Type B pancreatic cell (in vitro differentiated cells): ENCODE results near the gene HERC4. TPM values are rescaled to one million over a fixed set of nuclear protein-coding genes. Genes with fewer than 3 reads are reported as not detected.

Experiments used
- DNase-seq: peaks from one replicate; pipeline ENCODE4 v3.0.0; 2021; ENCODE audit warnings: mixed read lengths; ENCODE audit not compliant: unreplicated experiment; ENCODE audit errors: extremely low spot score
- H3K27ac Mint-ChIP-seq: 2 replicates; pipeline ENCODE4 v1.8.0; 2021; ENCODE audit warnings: mild to moderate bottlenecking, mixed read lengths
- H3K27me3 Mint-ChIP-seq: 2 replicates; pipeline ENCODE4 v1.8.0; 2021; ENCODE audit warnings: mixed read lengths
- H3K36me3 Mint-ChIP-seq: 2 replicates; pipeline ENCODE4 v1.8.0; 2021; ENCODE audit warnings: mixed read lengths
- H3K4me1 Mint-ChIP-seq: one replicate; pipeline ENCODE4 v1.8.0; 2021; ENCODE audit warnings: mixed read lengths; ENCODE audit not compliant: unreplicated experiment
- H3K4me3 Mint-ChIP-seq: 2 replicates; pipeline ENCODE4 v1.8.0; 2021; ENCODE audit warnings: mild to moderate bottlenecking, mixed read lengths
- H3K9me3 Mint-ChIP-seq: 2 replicates; pipeline ENCODE4 v1.8.0; 2021; ENCODE audit warnings: mixed read lengths
- total RNA-seq: library from RNA; stranded (reverse); gene quantifications from 2 replicates; pipeline ENCODE4 v1.2.1, GENCODE V29; 2021; ENCODE audit warnings: low replicate concordance
- TF ChIP-seq, protein P1 (sequence below): fragments of 200-600 bp; sonication (generic); conservative IDR thresholded peaks from 2 replicates; pipeline ENCODE4 v1.5.0; 2021; ENCODE audit warnings: antibody characterized with exemption, mild to moderate bottlenecking

Gene HERC4
- total RNA-seq, 1 donor from 2014 or later = 50.5 TPM

- Mint-ChIP-seq H3K27ac (no peak overlapping the region), H3K36me3 (no peaks in the 10 kb centered on the region), H3K4me1 (no peaks in the 10 kb centered on the region), H3K9me3 (no peaks in the 10 kb centered on the region), H3K4me3 (no peak overlapping the region), H3K27me3 (no peaks in the 10 kb centered on the region)
- TF ChIP-seq, protein P1, sequence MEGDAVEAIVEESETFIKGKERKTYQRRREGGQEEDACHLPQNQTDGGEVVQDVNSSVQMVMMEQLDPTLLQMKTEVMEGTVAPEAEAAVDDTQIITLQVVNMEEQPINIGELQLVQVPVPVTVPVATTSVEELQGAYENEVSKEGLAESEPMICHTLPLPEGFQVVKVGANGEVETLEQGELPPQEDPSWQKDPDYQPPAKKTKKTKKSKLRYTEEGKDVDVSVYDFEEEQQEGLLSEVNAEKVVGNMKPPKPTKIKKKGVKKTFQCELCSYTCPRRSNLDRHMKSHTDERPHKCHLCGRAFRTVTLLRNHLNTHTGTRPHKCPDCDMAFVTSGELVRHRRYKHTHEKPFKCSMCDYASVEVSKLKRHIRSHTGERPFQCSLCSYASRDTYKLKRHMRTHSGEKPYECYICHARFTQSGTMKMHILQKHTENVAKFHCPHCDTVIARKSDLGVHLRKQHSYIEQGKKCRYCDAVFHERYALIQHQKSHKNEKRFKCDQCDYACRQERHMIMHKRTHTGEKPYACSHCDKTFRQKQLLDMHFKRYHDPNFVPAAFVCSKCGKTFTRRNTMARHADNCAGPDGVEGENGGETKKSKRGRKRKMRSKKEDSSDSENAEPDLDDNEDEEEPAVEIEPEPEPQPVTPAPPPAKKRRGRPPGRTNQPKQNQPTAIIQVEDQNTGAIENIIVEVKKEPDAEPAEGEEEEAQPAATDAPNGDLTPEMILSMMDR = no peak
- DNase-seq = no peak
These were observed 13.7 kb upstream of the HERC4 start for GRCh38 chr10:68088740-68089139.

DNA sequence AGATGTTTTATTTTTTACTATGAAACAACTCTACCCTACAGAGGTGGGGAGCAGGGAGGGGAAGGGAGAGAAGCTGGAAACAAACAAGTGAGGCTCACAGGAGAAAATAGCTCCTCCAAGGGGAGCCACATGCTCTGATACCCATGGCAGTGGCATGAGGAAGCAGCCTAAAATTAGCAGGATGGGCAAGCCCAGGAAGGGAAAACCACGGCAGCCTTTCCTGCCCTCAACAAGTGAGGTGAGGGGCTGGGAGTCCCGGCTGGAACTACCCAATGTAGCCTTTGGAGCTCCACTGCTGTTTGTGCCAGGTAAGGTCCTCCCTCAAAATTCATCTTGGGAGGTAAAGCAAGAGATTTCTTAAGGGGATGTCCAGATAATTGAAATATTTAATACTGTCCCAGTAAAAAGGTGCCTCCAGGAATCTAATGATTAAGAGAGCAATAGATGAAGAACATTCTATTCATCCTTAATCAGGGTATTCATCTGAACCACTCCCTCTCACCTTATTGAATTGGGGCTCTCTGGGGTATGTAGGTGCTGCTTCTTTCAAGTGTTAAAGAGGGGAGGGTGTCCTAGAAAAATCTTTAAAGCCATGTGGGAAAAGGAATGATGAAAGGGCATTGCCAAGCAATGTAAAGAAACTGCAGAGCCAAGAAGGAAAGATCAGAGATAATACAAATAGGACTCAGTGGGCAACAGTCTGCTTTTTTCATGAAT is 12.8 kb upstream of the HERC4 start:
- DNase-seq = no peak
- Mint-ChIP-seq H3K9me3 (no peaks in the 10 kb centered on the region), H3K27ac (no peak overlapping the region), H3K27me3 (no peaks in the 10 kb centered on the region), H3K4me1 (no peaks in the 10 kb centered on the region), H3K4me3 (no peak overlapping the region), H3K36me3 (no peaks in the 10 kb centered on the region)
- TF ChIP-seq, protein P1 = no peak

DNA sequence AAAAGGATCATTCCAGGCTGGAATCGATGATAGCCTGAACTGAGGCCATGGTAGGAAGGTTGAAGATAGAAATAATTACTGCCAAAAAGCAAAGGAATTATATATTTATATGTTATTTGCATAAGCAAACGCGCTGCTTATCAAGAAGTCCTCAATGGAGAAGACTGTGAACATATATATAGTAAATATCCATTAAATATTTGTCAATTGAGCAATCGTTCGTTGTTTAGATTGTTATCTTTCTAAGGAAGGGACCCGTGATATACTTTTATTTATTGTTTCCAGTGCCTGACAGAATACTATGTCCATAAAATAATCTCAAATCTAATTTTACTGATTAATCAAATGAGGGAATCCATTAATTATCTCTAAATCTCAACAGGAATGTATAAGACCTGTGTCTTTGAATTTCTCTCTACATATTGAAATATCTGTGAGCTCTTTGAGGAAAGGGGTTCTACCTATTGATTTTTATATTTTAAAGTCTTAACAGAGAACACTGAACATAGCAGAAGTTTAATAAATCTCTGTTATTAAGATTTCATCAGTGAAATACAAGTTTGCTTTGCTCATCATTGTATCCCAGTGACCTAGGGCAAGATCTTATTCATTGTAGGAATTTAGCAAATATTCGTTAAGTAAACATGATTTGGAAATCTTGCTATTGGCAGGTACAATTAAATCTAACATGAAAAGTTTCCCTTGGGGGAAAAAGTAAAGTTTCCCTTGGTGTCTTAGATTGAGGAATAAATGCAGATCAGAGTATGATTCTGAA is 12.0 kb upstream of the HERC4 start:
- H3K36me3 Mint-ChIP-seq = no peaks in the 10 kb centered on the region
- TF ChIP-seq, protein P1 = no peak

DNA sequence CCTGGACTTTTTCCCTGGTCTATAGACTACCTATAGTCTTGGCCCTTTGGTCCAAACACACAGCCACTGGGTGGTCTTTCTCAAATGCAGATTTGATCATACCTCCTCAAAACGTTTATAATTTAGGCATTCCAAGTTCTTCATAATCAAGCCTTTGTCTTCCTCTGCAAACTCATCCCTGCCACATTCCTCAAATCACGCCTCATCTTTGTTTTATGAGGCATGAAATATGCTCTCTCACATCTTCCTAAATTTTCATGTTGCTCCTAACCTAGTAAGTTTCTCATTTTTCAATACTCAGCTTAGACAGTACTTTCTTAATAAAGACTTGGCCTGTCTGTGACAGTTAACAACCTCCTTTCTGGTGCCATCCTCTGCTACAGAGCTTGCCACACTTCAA is 10.9 kb upstream of the HERC4 start:
- DNase-seq = no peak
- no peaks in the 10 kb centered on the region for H3K9me3 Mint-ChIP-seq
- no peaks in the 10 kb centered on the region for H3K36me3 Mint-ChIP-seq

More for the DNA sequence above, 12.0 kb upstream of the HERC4 start:
- no peaks in the 10 kb centered on the region for H3K27me3 Mint-ChIP-seq
- H3K4me1 Mint-ChIP-seq = no peaks in the 10 kb centered on the region
- H3K4me3 Mint-ChIP-seq = no peak overlapping the region
- no peak overlapping the region for H3K27ac Mint-ChIP-seq
- no peaks in the 10 kb centered on the region for H3K9me3 Mint-ChIP-seq
- DNase-seq = no peak

GRCh38 chr10:68084469-68084868 is 9.4 kb upstream of the HERC4 start:
- no peaks in the 10 kb centered on the region for H3K9me3 Mint-ChIP-seq
- no peaks in the 10 kb centered on the region for H3K27me3 Mint-ChIP-seq
- no peaks in the 10 kb centered on the region for H3K36me3 Mint-ChIP-seq
- DNase-seq = no peak
- TF ChIP-seq, protein P1 = no peak
- no peak overlapping the region for H3K4me3 Mint-ChIP-seq
- H3K27ac Mint-ChIP-seq = no peak overlapping the region
- no peaks in the 10 kb centered on the region for H3K4me1 Mint-ChIP-seq

More for the DNA sequence above, 10.9 kb upstream of the HERC4 start:
- TF ChIP-seq, protein P1 = no peak
- Mint-ChIP-seq H3K4me3 (no peak overlapping the region), H3K4me1 (no peaks in the 10 kb centered on the region), H3K27me3 (no peaks in the 10 kb centered on the region), H3K27ac (no peak overlapping the region)
